Fibroblast of skin of left quadriceps (primary cell): ENCODE measurements around the gene AGRN.

Experiments
- DNase-seq, 2 experiments: peaks; one replicate each; pipeline ENCODE4 v3.0.0-alpha.2; 2013; ENCODE audit warnings: low read depth in 2 of 2

AGRN gene

GRCh38 chr1:1037366-1038327 is 17.7 kb downstream of the AGRN start:
- DNase-seq = no peak

- no peak for DNase-seq
Measured at GRCh38 chr1:1038694-1039093, 18.8 kb downstream of the AGRN start.

GRCh38 chr1:1039145-1039910 is 19.4 kb downstream of the AGRN start:
- DNase-seq = no peak

- DNase-seq = peak; percentile 67 to 73
Measured at GRCh38 chr1:1040004-1040991, 20.4 kb downstream of the AGRN start.

GRCh38 chr1:1041092-1041523 is 21.2 kb downstream of the AGRN start:
- no peak for DNase-seq

GRCh38 chr1:1041873-1042272 is 22.0 kb downstream of the AGRN start:
- DNase-seq = no peak

- no peak for DNase-seq
Measured at GRCh38 chr1:1042835-1043234, 22.9 kb downstream of the AGRN start.

GRCh38 chr1:1043411-1043810 is 23.5 kb downstream of the AGRN start:
- no peak for DNase-seq

- no peak for DNase-seq
Measured at GRCh38 chr1:1043921-1044320, 24.0 kb downstream of the AGRN start.

- no peak for DNase-seq
Measured at GRCh38 chr1:1044455-1045078, 24.6 kb downstream of the AGRN start.

GRCh38 chr1:1045129-1045528 is 25.2 kb downstream of the AGRN start:
- DNase-seq = no peak

- no peak for DNase-seq
Measured at GRCh38 chr1:1046243-1046642, 26.3 kb downstream of the AGRN start.

- no peak for DNase-seq
Measured at GRCh38 chr1:1046767-1047166, 26.8 kb downstream of the AGRN start.

- DNase-seq = no peak
Measured at GRCh38 chr1:1047407-1047806, 27.5 kb downstream of the AGRN start.

- no peak for DNase-seq
Measured at GRCh38 chr1:1047963-1048362, 28.0 kb downstream of the AGRN start.

- DNase-seq = no peak
Measured at GRCh38 chr1:1048765-1049164, 28.8 kb downstream of the AGRN start.

- no peak for DNase-seq
Measured at GRCh38 chr1:1049318-1050165, 29.6 kb downstream of the AGRN start.

GRCh38 chr1:1050577-1051052 is 30.7 kb downstream of the AGRN start:
- DNase-seq = no peak

GRCh38 chr1:1051127-1051810 is 31.3 kb downstream of the AGRN start:
- no peak for DNase-seq
